Colon (tissue), 2 donors: ENCODE measurements around the gene C2orf92.
"Not testable (repeated sequence)": the region's sequence is repeated elsewhere in the genome, so short reads cannot be mapped to it uniquely, and the experiment has no call there.

Source experiments
- FAIRE-seq: peaks from 2 replicates; lab custom pipeline; 2012; peaks lifted over from hg19 to GRCh38; lab: Jason Lieb, UNC
- donor health status: control.
- donor health status: control.

Gene C2orf92

DNA sequence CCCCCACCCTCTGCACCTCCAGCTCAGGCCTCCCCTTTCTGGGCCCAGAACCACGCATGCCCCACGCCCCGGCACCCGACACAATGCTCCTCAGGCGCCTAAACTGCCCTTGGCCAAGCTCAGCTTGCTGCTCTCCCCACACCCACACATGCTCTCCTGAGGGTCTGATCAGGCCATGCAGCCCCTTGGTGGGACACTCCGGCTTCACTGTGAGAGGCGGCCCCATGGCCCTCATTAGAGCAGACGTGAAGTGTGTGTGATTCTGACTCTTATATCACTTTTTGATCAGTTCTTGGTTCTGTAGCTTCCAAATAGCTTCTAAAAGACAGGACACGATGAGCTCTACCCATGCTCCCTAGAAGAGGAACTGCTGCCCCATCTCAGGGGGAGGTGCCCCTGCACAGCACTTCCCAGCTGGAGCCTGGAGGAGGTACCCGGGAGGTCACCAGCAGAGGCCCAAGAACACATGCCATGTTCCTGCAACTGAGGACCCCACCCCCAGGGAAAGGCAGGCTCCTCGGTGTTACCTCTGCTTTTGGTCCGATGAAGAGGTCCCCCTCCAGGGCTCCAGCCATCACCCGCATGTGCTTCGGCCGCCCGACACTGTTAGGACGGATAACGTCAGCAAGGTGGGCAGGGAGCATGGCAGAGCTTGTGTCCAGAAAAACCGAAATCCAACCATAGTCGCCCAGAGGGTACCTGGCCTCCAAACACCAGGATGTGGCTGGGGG is 9.3 kb upstream of the C2orf92 start:
- no peak for FAIRE-seq

DNA sequence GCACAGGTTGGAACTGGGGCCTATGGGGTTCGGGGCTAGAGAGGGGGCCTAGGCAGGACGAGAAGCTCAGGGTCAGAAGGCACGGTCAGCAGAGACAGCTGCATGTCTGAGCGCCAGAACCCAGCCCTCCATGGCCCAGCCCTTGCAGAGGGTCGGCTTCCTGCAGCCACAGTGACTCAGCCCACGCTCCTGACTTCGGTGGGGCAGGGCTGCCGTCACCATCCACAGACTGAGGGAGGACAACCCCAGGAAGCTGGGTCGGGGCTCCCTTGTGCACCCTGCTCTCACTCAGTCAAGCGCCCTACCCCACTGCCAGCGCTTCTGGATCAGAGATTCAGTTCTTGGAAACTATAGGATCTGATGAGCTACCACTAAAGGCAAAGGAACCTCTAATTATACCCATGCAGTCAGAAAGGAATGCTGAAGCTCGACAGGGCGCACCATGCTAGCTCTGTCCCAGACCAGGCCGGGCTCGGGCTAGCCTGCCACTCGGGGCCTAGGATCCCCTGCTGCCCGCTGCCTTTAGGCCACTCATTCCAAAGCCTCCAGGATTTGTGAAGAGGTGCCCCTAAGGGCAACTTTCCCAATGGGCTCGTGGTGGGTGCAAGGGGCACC is 8.6 kb upstream of the C2orf92 start:
- FAIRE-seq: no peak

DNA sequence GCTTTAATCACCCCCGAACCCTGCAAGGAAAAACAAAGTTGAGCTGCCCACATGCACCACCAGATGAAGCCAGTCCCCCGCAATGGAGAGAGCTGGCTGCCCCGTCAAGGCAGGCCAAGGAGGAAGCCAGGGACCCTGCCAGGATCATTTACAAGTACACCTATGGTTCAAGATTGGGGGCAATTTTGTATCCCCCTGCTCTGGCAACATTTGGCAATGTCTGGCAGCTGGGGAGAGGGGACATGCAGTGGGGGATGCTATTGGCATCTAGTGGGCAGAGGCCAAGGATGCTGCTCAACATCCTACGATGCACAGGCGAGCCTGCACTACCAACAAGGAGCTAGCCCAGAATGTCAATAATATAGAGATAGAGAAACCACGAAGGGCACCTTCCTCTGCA is 7.6 kb upstream of the C2orf92 start:
- no peak for FAIRE-seq

DNA sequence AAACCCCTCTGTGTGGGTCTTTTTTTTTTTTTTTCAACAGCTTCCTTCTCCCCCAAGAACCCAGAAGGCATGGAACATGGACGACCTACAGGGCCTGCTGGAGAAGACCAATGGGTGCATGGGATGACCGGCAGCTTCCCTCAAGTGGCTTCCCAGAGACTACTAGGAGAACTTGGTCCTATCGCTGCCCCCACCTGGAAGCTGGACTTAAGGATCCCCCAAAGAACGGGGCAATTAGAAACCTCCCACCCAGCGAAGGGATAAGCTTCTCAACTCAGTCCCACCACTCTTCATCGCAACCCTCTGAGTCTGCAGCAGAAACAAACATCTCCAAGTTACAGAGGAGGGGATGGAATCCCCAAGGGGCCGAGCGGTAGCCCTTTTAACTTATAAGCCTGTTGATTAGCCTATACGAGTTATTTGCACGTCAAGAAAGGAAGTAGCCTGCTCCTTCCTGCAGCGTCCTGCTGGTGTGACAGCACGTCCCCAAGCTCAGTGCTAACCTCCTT is 7.1 kb upstream of the C2orf92 start:
- no peak for FAIRE-seq

DNA sequence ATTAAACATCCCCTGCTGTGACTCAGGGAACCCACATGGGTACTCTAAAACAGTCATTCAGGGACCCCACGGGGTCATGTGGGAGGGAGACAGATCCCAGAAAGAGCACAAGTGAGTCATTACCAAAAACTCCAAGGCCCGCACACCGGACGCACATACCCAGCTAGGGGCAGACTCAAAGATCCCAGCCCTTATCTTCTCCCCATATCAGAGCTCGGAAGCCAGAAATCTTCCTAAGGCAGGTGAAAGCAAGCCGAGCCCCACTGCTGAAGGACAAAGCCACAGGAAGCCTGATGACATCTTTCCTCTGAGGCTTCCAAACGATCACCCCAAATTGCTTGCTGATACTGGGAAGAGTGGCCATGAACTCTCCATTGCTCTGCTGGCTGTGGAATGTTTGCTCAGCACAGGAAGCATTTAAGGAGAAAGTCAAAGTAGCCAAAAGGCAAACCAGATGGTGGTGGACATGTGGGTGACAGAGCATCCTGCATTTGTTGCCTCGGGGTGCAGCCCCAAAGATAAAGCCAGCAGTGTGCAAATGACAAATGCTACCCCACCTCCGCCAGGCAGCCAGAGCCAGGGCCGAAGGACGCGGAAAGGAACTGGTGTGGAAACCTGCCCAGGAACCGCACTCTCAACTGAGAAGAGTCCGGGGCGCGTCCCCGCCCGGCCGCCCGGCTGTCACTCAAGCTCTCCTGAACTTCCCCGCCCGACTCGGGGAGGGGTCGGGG is 6.5 kb upstream of the C2orf92 start:
- FAIRE-seq: no peak

DNA sequence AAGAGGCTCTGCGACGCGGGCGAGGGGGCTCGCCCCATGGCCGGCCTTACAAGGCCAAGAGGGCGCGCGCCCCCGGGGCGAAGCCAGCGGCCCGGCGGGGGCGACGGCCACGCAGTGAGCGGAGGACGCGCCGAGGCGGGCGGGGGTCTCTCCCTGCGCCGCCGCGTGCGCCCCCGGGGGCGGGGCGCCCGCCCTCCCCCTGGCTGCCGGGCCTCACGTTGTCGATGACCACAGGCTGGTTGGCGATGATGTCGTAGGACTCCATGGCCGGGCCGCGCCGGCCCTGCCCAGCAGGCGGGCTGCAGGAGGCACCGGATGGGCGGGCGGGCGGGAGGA is 5.9 kb upstream of the C2orf92 start:
- no peak for FAIRE-seq

DNA sequence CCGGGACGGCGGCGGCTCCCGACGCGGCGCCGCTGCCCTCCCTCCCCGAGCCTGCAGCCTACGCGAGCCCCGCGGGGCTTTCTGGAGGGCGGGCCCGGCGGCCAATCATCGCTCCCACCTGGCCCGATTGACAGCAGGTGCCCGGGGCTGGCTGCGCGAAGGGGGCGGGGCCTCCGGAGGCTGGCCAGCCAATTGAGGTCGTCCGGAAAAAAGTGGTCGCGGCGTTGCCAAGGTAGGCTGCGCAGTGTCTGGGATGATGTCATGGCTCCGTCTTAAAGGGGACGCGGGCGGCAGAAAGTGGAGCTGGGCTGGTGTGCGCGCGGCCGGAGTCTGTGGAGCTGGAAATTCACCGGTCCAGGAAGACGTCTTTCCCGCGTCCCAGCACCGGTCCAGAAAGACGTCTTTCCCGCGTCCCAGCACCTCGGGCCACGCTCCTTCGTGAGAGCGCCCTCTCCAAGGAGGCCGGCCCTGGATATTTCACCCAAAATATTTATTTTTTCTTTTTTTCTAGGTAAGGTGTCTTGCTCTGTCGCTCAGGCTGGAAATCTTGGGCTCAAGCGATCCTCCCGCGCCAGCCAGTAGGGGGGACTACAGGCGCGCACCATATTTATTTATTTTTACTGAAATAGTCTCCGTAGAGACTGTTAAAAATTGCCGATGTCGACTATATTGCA is 5.4 kb upstream of the C2orf92 start, which contains the start of gene ACTR1B:
TSS of gene ACTR1B (minus strand) at position 83 of the 674 bp plus-strand sequence. CDS start 154 bp downstream, outside the sequence.
- FAIRE-seq: no peak

DNA sequence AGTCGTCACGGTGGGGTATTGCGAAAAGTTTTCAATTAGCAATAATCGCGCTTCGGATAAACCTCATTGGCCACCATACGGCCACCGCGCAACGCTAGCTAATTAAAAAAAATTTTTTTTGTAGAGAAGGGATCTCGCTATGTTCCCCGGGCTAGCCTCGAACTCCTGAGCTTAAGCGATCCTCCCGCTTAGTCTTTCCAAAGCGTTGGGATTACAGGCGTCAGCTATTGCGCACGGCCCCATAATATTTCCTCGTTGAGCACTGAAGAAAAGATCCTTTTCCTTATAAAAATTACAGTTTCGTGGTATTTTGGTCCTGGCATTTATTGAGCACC is 4.9 kb upstream of the C2orf92 start:
- no peak for FAIRE-seq

DNA sequence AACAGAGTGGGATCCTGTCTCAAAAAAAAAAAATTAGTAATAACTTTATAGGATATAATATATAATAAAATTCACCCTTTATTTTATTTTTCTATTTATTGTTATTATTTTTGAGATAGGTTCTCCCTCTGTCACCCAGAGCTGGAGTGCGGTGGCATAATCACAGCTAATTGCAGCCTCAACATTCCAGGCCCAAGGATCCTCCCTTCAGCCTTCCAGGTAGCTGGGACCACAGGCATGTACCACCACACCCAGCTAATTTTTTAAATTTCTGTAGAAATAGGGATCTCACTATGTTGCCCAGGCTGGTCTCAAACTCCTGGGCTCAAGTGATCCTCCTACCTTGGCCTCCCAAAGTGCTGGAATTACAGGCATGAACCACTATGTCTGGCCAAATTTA is 958 bp downstream of the C2orf92 start:
- no peak for FAIRE-seq

DNA sequence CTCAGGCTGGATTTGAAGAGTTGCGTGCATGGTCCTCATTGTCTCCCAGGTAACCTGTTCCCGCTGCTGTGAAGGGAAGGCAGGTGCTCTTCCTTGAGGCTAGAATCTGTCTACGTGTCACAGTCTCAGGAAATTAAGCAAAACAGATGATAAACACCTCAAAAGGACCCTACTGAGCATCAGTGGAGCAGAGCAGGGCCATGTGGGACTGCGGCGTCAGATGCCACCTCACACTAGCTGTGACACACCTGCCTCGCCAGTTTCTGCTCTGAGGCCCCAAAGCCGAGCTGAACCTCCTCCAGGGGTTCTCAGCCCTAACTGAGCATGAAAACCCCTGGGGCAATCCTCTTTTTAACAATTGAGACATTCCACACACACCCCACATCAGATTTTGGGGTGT is 2.0 kb downstream of the C2orf92 start:
- no peak for FAIRE-seq

DNA sequence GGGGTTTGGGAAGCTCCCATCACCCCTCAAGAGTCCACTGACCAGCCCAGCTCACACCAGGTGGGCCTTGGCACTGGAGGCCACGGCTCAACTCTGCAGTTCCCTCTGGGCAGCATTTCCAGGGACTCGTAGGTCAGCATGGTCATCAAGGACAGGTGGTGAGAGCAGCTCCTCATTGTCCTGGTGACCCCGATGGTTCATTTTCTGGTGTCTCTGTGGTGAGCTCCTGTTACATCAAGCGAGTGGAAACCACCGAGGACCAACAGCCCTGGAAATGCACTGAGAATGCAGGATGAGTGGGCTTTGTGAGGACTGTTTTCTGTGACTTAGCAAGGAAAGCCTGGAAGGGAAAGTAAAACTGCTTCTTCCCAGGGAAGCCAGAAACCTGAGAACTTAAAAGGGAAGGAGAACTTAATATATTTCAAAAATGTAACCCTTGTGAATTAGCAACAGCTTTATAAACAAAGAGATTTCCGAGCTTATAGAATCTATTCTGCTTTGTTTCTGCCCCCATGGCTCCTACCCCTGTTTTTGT is 3.2 kb downstream of the C2orf92 start:
- not testable (repeated sequence) for FAIRE-seq

DNA sequence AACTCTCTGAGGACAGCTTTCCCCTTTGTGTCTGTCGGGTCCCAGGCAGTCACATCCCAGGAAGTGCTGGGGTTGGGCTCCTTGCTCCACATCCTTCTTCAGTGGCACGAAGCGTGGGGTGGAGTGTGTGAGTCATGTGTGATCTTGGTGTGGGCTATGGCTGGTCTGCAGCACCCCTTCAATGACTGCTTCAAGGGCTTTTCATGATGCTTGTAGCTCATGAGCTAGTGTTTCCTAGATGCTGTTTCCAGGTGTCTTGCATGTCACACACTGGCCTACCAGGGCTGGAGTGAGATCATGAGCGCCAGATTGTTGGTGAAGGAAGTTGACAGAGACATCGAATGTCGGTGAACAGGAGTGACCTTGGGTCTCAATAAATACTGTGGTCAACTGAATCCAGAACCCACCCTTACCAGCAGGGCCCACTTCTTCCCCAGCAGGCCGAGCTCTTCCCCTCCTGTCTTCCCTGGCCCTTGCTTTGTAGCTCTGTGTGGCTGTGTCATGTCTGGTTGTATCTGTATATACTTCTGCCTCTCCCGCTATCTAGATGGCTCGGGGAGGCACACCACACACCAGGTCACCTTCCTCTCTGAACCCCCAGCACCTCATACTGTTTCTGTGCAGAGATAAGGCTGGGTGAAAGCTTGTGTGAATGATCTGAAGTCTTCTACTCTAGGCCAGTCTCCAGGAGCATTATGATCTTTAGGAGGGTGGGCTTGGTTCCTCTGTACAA is 3.8 kb downstream of the C2orf92 start:
- no peak for FAIRE-seq

DNA sequence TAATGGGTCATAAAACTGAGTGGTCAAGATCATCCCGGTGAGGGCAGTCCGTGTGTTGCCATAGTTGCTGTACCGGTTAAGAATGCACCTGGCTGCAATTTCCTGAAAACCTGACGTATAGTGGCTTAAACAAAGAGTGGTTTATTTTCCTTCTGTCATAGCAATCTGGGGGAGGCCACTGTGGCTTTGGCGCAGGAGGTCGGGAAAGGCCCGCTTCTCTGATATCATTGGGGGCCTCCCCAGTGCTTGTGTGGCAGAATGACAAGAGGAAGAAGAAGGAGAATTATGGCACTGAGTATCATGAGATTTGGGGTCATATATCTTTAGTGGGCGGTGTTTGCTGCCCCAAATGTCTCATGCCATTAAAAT is 4.4 kb downstream of the C2orf92 start:
- FAIRE-seq: no peak

DNA sequence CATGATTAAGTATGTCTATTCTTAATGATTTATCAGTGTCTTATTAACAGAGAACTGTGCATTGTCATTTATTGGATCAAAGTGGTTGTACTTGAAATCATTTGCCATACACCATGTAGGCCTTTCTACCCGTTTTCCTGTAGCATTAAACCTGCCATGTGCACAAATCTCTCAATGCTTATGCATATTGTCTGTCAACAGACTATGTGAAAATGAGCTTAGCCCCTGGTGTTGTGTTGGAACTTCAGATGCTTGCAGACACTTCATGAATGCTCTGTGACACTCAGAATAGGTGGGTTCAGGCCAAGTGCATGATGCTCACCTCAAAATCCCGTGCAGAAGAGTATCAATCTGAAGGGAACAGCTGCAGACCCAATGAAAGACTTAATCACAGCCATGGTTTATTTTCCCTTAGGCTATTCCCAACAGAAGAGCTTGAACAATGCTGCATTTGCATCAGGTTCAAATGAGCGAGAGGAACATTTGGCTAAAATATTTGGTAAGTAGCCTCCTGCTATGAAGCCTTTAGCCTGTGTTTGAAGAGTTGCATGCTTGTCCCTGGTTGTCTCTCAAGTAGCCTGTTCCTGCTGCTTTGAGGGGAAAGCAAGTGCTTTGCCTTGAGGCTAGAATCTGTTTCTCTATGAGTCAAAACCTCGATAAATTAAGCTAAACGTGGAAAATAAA is 6.1 kb downstream of the C2orf92 start:
- no peak for FAIRE-seq

DNA sequence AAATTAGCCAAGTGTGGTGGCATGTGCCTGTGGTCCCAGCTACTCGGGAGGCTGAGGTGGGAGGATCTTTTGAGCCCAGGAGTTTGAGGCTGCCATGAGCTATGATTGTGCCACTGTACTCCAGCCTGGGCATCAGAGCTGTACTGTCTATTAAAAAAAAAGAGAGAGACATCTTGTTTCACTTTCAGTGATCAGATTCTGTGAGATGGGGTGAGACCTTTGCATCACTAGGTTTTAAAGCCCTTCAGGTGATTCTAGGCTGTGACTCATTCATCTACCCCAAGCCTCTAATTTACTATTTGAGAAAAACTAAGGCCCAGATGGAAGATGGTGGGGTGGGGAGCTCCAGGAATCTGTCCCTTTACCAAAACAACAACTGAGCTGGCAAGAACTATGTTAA is 7.1 kb downstream of the C2orf92 start:
- no peak for FAIRE-seq

DNA sequence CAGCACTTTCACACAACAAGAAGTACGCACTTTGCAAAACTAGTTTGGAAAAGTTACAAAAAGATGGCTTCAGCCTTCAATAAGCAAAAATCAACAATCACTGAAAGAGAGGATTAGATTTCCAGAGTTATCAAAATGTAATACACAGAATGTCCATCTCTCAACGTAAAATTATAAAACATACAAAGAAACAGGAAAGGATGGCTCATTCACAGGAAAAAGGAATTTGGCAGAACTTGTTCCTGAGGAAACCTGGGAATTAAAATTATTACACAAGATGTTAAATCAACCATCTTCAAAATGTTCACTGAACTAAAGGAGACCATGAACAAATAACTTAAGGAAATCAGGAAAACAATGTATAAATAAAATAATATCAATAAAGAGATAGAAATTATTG is 8.0 kb downstream of the C2orf92 start:
- no peak for FAIRE-seq

DNA sequence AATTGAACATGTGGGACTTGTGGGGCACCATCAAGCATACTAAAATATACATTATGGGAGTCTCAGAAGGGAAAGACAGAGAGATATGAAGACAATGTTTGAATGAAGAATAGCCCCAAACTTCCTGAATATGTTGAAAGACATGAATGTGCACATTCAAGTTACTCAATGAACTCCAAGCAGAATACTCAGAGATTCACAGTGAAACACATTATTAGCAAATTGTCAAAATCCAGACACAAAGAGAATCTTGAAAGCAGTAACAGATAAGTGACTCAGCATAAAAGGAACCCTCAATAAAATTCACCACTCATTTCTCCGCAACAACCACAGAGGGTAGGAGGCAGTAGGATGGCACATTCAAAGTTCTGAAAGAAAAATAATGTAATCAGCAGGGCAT is 8.8 kb downstream of the C2orf92 start:
- FAIRE-seq: no peak

DNA sequence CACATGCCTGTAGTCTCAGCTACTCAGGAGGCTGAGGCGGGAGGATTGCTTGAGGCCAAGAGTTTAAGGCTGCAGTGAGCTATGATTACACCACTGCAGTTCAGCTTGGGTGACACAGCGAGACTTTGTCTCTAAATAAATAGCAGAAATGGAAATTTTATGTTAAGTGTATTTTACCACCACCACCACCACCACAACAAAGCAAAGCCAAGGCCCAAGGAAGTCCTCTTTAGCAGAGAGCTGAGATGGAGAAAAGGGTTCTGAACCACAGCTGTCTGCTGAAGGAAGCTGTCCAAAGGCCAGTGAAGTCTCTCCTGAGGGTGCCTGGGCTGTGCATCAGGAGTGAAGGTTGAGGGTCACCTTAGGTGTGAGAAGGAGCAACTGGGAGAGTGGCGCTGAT is 17.7 kb downstream of the C2orf92 start:
- FAIRE-seq: not testable (repeated sequence)

DNA sequence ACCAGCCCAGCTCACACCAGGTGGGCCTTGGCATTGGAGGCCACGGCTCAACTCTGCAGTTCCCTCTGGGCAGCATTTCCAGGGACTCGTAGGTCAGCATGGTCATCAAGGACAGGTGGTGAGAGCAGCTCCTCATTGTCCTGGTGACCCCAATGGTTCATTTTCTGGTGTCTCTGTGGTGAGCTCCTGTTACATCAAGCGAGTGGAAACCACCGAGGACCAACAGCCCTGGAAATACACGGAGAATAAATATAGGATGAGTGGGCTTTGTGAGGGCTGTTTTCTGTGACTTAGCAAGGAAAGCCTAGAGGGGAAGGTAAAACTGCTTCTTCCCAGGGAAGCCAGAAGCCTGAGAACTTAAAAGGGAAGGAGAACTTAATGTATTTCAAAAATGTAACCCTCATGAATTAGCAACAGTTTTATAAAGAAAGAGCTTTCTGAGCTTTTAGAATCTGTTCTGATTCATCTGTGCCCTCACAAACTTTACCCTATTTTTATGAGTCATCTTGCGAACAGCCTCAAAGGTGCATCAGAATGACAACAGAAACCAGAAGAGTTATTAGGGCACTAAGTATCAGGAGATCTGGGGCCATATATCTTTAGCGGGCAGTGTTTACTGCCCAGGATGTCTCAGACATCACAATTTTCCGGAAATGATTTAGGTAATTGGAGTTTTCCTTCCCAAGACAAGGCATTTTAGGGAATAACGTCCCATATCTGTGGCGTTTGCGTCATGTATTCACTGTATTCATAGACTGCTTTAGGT is 18.7 kb downstream of the C2orf92 start:
- no peak for FAIRE-seq

DNA sequence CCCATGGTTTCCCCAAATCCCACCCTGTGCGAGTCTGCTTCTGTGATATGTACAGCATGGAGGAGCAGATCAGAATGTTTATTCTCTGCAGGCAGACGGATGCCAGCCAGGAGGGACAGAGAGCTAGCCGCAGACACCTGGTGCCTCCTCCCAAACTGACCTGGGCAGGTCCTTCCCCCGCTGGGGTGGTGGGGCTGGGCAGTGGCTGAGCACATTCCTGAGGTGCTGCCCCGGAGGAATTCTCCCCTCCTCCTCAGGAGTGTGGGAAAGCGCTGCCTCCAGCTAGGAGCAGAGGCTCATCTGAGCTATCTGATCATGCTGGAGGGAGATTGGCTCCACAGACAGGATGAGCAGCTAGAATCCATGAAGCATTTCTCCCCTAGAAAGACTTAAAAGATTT is 21.7 kb downstream of the C2orf92 start:
- FAIRE-seq: no peak

DNA sequence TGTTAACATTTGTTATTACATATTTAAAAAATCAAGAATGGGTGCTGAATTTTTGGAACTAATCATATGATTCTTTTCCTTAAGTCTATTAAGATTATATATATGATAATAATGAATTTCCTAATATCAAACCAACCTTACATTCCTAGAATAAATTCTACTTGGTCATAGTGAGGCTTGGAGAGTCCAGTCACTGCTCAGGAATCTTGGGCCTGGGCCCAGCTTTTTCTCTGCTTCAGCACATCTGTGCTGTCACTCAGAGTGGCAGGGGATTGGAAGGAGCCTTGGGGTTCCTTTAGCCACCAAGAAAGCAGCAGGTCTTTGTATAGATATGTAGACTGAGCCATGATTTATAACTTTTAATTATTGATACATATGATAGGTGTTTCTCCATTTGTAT is 24.0 kb downstream of the C2orf92 start:
- FAIRE-seq: no peak
